ENCODE results near the gene BRF1. TPM values are rescaled to one million over a fixed set of nuclear protein-coding genes. Genes with fewer than 3 reads are reported as not detected.

The BRF1 gene
- polyA plus RNA-seq, 4 donors = 18.4 to 28.0 (median 20.2) TPM

- WGBS, 3 donors = 85 to 96% (median 90%) methylated on average over 27 to 30 of the region's 30 CpGs
- no peaks in the 10 kb centered on the region for H3K4me1 ChIP-seq (ENCODE audit: control insufficient read depth in 3 of 3, insufficient read depth in 2 of 3, low read depth in 1 of 3, low read length in 2 of 3)
- no peak overlapping the region for H3K27ac ChIP-seq (ENCODE audit: low read depth in 1 of 3, low read length in 2 of 3)
- H3K36me3 ChIP-seq (ENCODE audit: control insufficient read depth in 3 of 3, insufficient read depth in 2 of 3, low read depth in 1 of 3, low read length in 3 of 3) = peaks cover 0 to 28% (median 0%) of the 10 kb centered on the region in 3 donors
- no peaks in the 10 kb centered on the region for H3K9me3 ChIP-seq (ENCODE audit: control insufficient read depth in 2 of 2, insufficient read depth in 1 of 2, low read depth in 1 of 2, low read length in 1 of 2)
- no peak for DNase-seq
- no peak overlapping the region for H3K4me3 ChIP-seq (ENCODE audit: low read depth in 1 of 3, low read length in 3 of 3)
- no peaks in the 10 kb centered on the region for H3K27me3 ChIP-seq (ENCODE audit: control insufficient read depth in 3 of 3, insufficient read depth in 3 of 3, low read length in 3 of 3)
- no peak for FAIRE-seq
Measured at GRCh38 chr14:105324080-105324778, 23.4 kb upstream of the BRF1 start.

- H3K9me3 ChIP-seq (ENCODE audit: control insufficient read depth in 2 of 2, insufficient read depth in 1 of 2, low read depth in 1 of 2, low read length in 1 of 2) = no peaks in the 10 kb centered on the region
- WGBS, 3 donors = 95 to 96% (median 95%) methylated on average over 13 of the region's 13 CpGs
- FAIRE-seq (no peak), DNase-seq (no peak)
- no peak overlapping the region for H3K4me3 ChIP-seq (ENCODE audit: low read depth in 1 of 3, low read length in 3 of 3)
- H3K27me3 ChIP-seq (ENCODE audit: control insufficient read depth in 3 of 3, insufficient read depth in 3 of 3, low read length in 3 of 3) = no peaks in the 10 kb centered on the region
- H3K4me1 ChIP-seq (ENCODE audit: control insufficient read depth in 3 of 3, insufficient read depth in 2 of 3, low read depth in 1 of 3, low read length in 2 of 3) = no peaks in the 10 kb centered on the region
- H3K27ac ChIP-seq (ENCODE audit: low read depth in 1 of 3, low read length in 2 of 3) = no peak overlapping the region
- H3K36me3 ChIP-seq (ENCODE audit: control insufficient read depth in 3 of 3, insufficient read depth in 2 of 3, low read depth in 1 of 3, low read length in 3 of 3) = peaks cover 0 to 28% (median 0%) of the 10 kb centered on the region in 3 donors
Measured at GRCh38 chr14:105323663-105324062, 22.9 kb upstream of the BRF1 start.

GRCh38 chr14:105322791-105323556 is 22.2 kb upstream of the BRF1 start:
- Histone ChIP-seq H3K27me3 (ENCODE audit: control insufficient read depth in 3 of 3, insufficient read depth in 3 of 3, low read length in 3 of 3) (no peaks in the 10 kb centered on the region), H3K36me3 (ENCODE audit: control insufficient read depth in 3 of 3, insufficient read depth in 2 of 3, low read depth in 1 of 3, low read length in 3 of 3) (peaks cover 0 to 23% (median 0%) of the 10 kb centered on the region in 3 donors), H3K4me3 (ENCODE audit: low read depth in 1 of 3, low read length in 3 of 3) (no peak overlapping the region), H3K4me1 (ENCODE audit: control insufficient read depth in 3 of 3, insufficient read depth in 2 of 3, low read depth in 1 of 3, low read length in 2 of 3) (no peaks in the 10 kb centered on the region), H3K27ac (ENCODE audit: low read depth in 1 of 3, low read length in 2 of 3) (no peak overlapping the region), H3K9me3 (ENCODE audit: control insufficient read depth in 2 of 2, insufficient read depth in 1 of 2, low read depth in 1 of 2, low read length in 1 of 2) (no peaks in the 10 kb centered on the region)
- FAIRE-seq = no peak
- no peak for DNase-seq
- WGBS, 3 donors = 82 to 89% (median 83%) methylated on average over 27 of the region's 27 CpGs

DNA sequence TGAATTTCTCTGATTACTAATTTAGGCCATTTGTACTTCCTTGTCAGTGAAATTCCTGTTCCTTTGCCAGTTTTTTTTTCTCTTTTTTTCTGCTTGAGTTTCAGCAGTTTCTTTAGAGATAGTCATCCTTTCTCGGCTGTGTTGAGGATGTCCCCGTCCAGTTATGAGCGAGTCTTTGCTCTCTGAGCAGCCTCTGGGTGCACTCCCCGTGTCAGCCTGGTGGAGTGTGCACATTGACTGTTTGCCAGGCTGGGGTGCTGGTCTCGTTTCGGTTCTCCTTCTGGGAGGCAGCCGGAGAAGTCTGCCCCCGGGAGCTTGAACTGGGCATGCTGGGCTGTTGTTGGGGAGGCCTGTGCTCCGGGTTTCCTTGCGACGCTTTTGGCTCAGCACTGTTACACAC is 16.7 kb upstream of the BRF1 start:
- peaks cover 0 to 3% (median 0%) of the 10 kb centered on the region in 3 donors for H3K36me3 ChIP-seq (ENCODE audit: control insufficient read depth in 3 of 3, insufficient read depth in 2 of 3, low read depth in 1 of 3, low read length in 3 of 3)
- FAIRE-seq (no peak), DNase-seq (peak in 1 of 2 donors; percentile 31)
- WGBS, 3 donors = 30 to 53% (median 47%) methylated on average over 11 of the region's 11 CpGs
- H3K4me3 ChIP-seq (ENCODE audit: low read depth in 1 of 3, low read length in 3 of 3) = no peak overlapping the region
- H3K27ac ChIP-seq (ENCODE audit: low read depth in 1 of 3, low read length in 2 of 3) = no peak overlapping the region
- peaks cover 0 to 13% (median 4%) of the 10 kb centered on the region in 3 donors for H3K4me1 ChIP-seq (ENCODE audit: control insufficient read depth in 3 of 3, insufficient read depth in 2 of 3, low read depth in 1 of 3, low read length in 2 of 3)
- H3K9me3 ChIP-seq (ENCODE audit: control insufficient read depth in 2 of 2, insufficient read depth in 1 of 2, low read depth in 1 of 2, low read length in 1 of 2) = no peaks in the 10 kb centered on the region
- no peaks in the 10 kb centered on the region for H3K27me3 ChIP-seq (ENCODE audit: control insufficient read depth in 3 of 3, insufficient read depth in 3 of 3, low read length in 3 of 3)

DNA sequence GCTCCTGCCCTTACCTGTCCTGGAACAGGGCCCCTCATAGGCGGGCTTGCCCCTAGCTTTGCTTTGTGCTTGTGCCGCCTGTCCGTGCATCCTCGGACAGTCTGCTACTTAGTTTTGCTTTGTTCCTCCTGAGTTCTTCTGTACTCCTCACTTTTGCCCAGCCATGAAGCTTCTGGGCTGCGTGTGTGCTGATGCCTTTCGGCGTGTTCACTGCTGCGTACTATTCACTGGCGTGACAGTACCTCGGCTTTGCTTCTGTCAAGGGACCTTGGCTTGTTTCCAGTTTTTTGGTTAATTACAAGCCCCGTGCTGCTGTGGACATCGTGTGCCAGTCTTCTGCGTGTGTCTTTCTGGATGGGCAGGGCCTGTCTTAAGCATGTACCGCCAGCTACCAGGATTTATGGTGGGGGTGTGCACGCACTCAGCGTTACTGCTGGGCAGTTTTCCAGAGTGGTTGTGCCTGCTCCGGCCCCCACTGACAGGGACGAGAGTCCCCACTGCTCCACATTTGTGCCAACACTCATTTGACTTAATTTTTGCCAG is 16.2 kb upstream of the BRF1 start:
- peaks cover 0 to 3% (median 0%) of the 10 kb centered on the region in 3 donors for H3K36me3 ChIP-seq (ENCODE audit: control insufficient read depth in 3 of 3, insufficient read depth in 2 of 3, low read depth in 1 of 3, low read length in 3 of 3)
- WGBS, 3 donors = 62 to 67% (median 64%) methylated on average over 18 of the region's 18 CpGs
- H3K27me3 ChIP-seq (ENCODE audit: control insufficient read depth in 3 of 3, insufficient read depth in 3 of 3, low read length in 3 of 3) = no peaks in the 10 kb centered on the region
- peaks cover 0 to 13% (median 4%) of the 10 kb centered on the region in 3 donors for H3K4me1 ChIP-seq (ENCODE audit: control insufficient read depth in 3 of 3, insufficient read depth in 2 of 3, low read depth in 1 of 3, low read length in 2 of 3)
- no peaks in the 10 kb centered on the region for H3K9me3 ChIP-seq (ENCODE audit: control insufficient read depth in 2 of 2, insufficient read depth in 1 of 2, low read depth in 1 of 2, low read length in 1 of 2)
- DNase-seq (no peak), FAIRE-seq (no peak)
- no peak overlapping the region for H3K27ac ChIP-seq (ENCODE audit: low read depth in 1 of 3, low read length in 2 of 3)
- no peak overlapping the region for H3K4me3 ChIP-seq (ENCODE audit: low read depth in 1 of 3, low read length in 3 of 3)

DNA sequence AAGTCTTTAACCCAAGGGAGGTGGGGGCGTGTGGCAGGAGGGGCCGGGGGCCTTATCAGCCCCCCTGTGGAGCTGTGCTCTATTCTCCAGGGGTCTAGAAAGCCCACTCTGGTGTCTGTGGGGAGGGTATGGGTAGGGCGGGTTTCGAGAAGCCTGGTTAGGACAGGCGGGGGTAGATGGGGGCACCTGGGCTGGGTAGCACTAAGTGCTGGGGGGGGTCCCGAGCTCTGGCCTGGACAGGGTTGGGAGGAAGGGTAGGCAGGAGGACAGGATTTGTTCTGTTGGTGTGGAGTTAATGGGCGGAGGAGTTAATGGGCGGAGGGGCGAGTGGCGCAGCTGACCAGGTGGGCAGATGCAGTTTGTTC is 15.8 kb upstream of the BRF1 start:
- WGBS, 3 donors = 89 to 90% (median 89%) methylated on average over 10 of the region's 10 CpGs
- no peak overlapping the region for H3K4me3 ChIP-seq (ENCODE audit: low read depth in 1 of 3, low read length in 3 of 3)
- peaks cover 0 to 3% (median 0%) of the 10 kb centered on the region in 3 donors for H3K36me3 ChIP-seq (ENCODE audit: control insufficient read depth in 3 of 3, insufficient read depth in 2 of 3, low read depth in 1 of 3, low read length in 3 of 3)
- peaks cover 0 to 13% (median 4%) of the 10 kb centered on the region in 3 donors for H3K4me1 ChIP-seq (ENCODE audit: control insufficient read depth in 3 of 3, insufficient read depth in 2 of 3, low read depth in 1 of 3, low read length in 2 of 3)
- DNase-seq = no peak
- no peaks in the 10 kb centered on the region for H3K27me3 ChIP-seq (ENCODE audit: control insufficient read depth in 3 of 3, insufficient read depth in 3 of 3, low read length in 3 of 3)
- no peak for FAIRE-seq
- H3K27ac ChIP-seq (ENCODE audit: low read depth in 1 of 3, low read length in 2 of 3) = no peak overlapping the region
- no peaks in the 10 kb centered on the region for H3K9me3 ChIP-seq (ENCODE audit: control insufficient read depth in 2 of 2, insufficient read depth in 1 of 2, low read depth in 1 of 2, low read length in 1 of 2)

DNA sequence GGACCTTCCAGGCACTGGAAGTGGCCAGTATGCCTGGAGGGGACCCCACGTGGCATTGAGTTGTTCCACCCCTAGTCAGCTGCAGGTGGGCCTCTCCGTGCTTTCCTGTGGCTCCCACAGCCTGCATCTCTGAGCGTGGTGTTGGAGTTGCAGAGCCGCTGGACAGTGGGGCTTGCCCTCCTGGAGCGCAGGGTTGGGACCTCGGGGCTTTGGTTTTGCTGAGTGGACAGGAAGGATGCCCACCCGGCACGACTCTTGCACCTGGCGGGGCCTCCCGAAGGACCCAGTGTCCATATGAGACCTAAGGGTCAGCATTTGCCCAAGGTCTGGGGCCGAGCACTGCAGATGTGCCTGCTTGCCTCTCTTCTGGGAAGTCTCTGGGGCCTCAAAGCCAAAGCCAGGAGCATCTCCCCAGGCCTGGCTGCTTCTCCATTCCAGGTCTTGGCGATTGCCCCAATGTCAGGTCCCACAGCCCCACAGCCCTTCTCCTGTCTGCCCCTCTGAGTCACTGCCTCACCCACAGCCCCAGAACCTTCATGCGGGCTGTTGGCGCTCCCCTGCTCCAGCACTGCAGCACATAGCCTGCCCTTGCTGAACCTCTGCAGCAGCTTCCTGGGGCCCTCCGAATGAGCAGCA is 15.3 kb upstream of the BRF1 start:
- Histone ChIP-seq H3K4me1 (ENCODE audit: control insufficient read depth in 3 of 3, insufficient read depth in 2 of 3, low read depth in 1 of 3, low read length in 2 of 3) (peaks cover 0 to 13% (median 4%) of the 10 kb centered on the region in 3 donors), H3K27me3 (ENCODE audit: control insufficient read depth in 3 of 3, insufficient read depth in 3 of 3, low read length in 3 of 3) (no peaks in the 10 kb centered on the region), H3K27ac (ENCODE audit: low read depth in 1 of 3, low read length in 2 of 3) (no peak overlapping the region), H3K4me3 (ENCODE audit: low read depth in 1 of 3, low read length in 3 of 3) (peak overlapping the region in 2 of 3 donors; percentile 65 to 99), H3K9me3 (ENCODE audit: control insufficient read depth in 2 of 2, insufficient read depth in 1 of 2, low read depth in 1 of 2, low read length in 1 of 2) (no peaks in the 10 kb centered on the region), H3K36me3 (ENCODE audit: control insufficient read depth in 3 of 3, insufficient read depth in 2 of 3, low read depth in 1 of 3, low read length in 3 of 3) (peaks cover 0 to 3% (median 0%) of the 10 kb centered on the region in 3 donors)
- FAIRE-seq = no peak
- WGBS, 3 donors = 60 to 72% (median 67%) methylated on average over 15 of the region's 15 CpGs
- no peak for DNase-seq

- DNase-seq (peak; percentile 56 to 74), FAIRE-seq (no peak)
- H3K27me3 ChIP-seq (ENCODE audit: control insufficient read depth in 3 of 3, insufficient read depth in 3 of 3, low read length in 3 of 3) = no peaks in the 10 kb centered on the region
- peaks cover 0 to 3% (median 0%) of the 10 kb centered on the region in 3 donors for H3K36me3 ChIP-seq (ENCODE audit: control insufficient read depth in 3 of 3, insufficient read depth in 2 of 3, low read depth in 1 of 3, low read length in 3 of 3)
- H3K4me1 ChIP-seq (ENCODE audit: control insufficient read depth in 3 of 3, insufficient read depth in 2 of 3, low read depth in 1 of 3, low read length in 2 of 3) = peaks cover 0 to 13% (median 4%) of the 10 kb centered on the region in 3 donors
- H3K4me3 ChIP-seq (ENCODE audit: low read depth in 1 of 3, low read length in 3 of 3) = peak overlapping the region; percentile 65 to 99 (median 71)
- no peaks in the 10 kb centered on the region for H3K9me3 ChIP-seq (ENCODE audit: control insufficient read depth in 2 of 2, insufficient read depth in 1 of 2, low read depth in 1 of 2, low read length in 1 of 2)
- H3K27ac ChIP-seq (ENCODE audit: low read depth in 1 of 3, low read length in 2 of 3) = peak overlapping the region in 2 of 3 donors; percentile 32 to 88
- 1% methylated on average over 34 to 54 of the region's 54 CpGs for WGBS, 3 donors
Measured at GRCh38 chr14:105315211-105315721, 14.5 kb upstream of the BRF1 start.

Data from small intestine (tissue), 7 donors.